ENCODE results near the gene HBP1. TPM values are rescaled to one million over a fixed set of nuclear protein-coding genes. Genes with fewer than 3 reads are reported as not detected.

Gene HBP1
- total and polyA plus RNA-seq, 2 of the 4 experiments (the other 2 are of a cell fraction): 27.1 to 69.9 TPM

DNA sequence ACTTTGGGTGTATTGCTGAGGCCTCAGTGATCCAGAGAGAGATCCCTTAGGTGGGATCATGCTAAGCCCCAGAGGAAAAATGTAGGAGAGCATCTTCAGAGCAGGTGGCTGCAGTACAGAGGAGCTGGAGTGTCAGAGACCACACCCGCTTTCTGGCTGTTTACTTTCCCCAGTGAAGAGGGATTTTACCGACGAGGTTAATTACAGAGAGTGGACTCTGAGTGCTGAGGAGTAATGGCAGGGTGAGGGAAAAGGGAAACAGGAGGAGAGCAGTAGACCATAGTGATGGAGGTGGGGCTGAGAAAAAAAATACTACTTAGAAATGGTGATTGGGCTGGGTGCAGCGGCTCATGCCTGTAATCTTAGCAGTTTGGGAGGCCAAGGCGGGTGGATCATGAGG, 43.3 kb upstream of the HBP1 start:
- POLR2A ChIA-PET (ENCODE audit: unreplicated experiment): no interaction called here
- CTCF ChIA-PET: no interaction called here
- no peak overlapping the region for H3K4me3 ChIP-seq (ENCODE audit: insufficient read depth, low read depth, low read length)
- no peak overlapping the region for H3K23ac ChIP-seq (ENCODE audit: low read depth, low read length)
- dilution Hi-C loops (cut with HindIII; ENCODE audit: low sequenced_read_pairs, unreplicated experiment) (no loop called here), intact Hi-C loops (cut with micrococcal nuclease) (no loop called here), in situ Hi-C loops (cut with MboI; ENCODE audit: low sequenced_read_pairs) (no loop called here)
- H4K20me1 ChIP-seq (ENCODE audit: insufficient read depth, low read length): no peaks in the 10 kb centered on the region
- H3K9me3 ChIP-seq (ENCODE audit: control insufficient read depth, insufficient read depth, low read length): no peaks in the 10 kb centered on the region
- H3K27me3 ChIP-seq (ENCODE audit: control insufficient read depth, insufficient read depth, low read length): no peaks in the 10 kb centered on the region
- H4K8ac ChIP-seq (ENCODE audit: low read depth in 2 of 2, low read length in 2 of 2): no peak overlapping the region
- no peak overlapping the region for H4K5ac ChIP-seq (ENCODE audit: low read depth, low read length)
- no peak overlapping the region for H3K9ac ChIP-seq (ENCODE audit: low read depth, low read length)
- no peak overlapping the region for H3K18ac ChIP-seq (ENCODE audit: low read depth, low read length)
- no peak overlapping the region for H3K14ac ChIP-seq (replicated peaks; ENCODE audit: low read depth, low read length)
- H2AFZ ChIP-seq (replicated peaks; ENCODE audit: low read length, poor library complexity): no peak overlapping the region
- TF ChIP-seq FOS (IDR thresholded peaks at IDR 0.05; ENCODE audit: low read depth, low read length): no peak
- no peak for TF ChIP-seq NFE2L2 (IDR thresholded peaks at IDR 0.05; ENCODE audit: low read depth, low read length)
- no peak for TF ChIP-seq SMC3 (IDR thresholded peaks at IDR 0.05; ENCODE audit: low read depth, low read length)
- TF ChIP-seq MAFK (IDR thresholded peaks at IDR 0.05; ENCODE audit: low read depth, low read length): no peak
- no peak for TF ChIP-seq BHLHE40 (IDR thresholded peaks at IDR 0.05; ENCODE audit: low read depth, low read length)
- no peak for TF ChIP-seq CHD1 (IDR thresholded peaks at IDR 0.05; ENCODE audit: low read depth, low read length)
- TF ChIP-seq MAZ (IDR thresholded peaks at IDR 0.05; ENCODE audit: borderline replicate concordance, low read depth, low read length): no peak
- no peak for TF ChIP-seq MXI1 (IDR thresholded peaks at IDR 0.05; ENCODE audit: borderline replicate concordance, low read depth, low read length)
- no peak for TF ChIP-seq RFX5 (IDR thresholded peaks at IDR 0.05; ENCODE audit: low read depth, low read length)
- TF ChIP-seq CEBPB (IDR thresholded peaks at IDR 0.05; ENCODE audit: low read depth, low read length): no peak
- no peak for TF ChIP-seq POLR2A (IDR thresholded peaks at IDR 0.05; ENCODE audit: low read depth, low read length)
- TF ChIP-seq, protein P1, sequence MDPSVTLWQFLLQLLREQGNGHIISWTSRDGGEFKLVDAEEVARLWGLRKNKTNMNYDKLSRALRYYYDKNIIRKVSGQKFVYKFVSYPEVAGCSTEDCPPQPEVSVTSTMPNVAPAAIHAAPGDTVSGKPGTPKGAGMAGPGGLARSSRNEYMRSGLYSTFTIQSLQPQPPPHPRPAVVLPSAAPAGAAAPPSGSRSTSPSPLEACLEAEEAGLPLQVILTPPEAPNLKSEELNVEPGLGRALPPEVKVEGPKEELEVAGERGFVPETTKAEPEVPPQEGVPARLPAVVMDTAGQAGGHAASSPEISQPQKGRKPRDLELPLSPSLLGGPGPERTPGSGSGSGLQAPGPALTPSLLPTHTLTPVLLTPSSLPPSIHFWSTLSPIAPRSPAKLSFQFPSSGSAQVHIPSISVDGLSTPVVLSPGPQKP (IDR thresholded peaks at IDR 0.05; ENCODE audit: borderline replicate concordance, low read depth, low read length): no peak
- TF ChIP-seq, protein P2, sequence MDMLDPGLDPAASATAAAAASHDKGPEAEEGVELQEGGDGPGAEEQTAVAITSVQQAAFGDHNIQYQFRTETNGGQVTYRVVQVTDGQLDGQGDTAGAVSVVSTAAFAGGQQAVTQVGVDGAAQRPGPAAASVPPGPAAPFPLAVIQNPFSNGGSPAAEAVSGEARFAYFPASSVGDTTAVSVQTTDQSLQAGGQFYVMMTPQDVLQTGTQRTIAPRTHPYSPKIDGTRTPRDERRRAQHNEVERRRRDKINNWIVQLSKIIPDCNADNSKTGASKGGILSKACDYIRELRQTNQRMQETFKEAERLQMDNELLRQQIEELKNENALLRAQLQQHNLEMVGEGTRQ (IDR thresholded peaks at IDR 0.05; ENCODE audit: low read depth, low read length): no peak
- TF ChIP-seq RCOR1 (IDR thresholded peaks at IDR 0.05; ENCODE audit: insufficient replicate concordance, low read length): no peak
- peaks cover 4% of the 10 kb centered on the region; the same call in 1 of the 2 replicates for H3K4me1 ChIP-seq (ENCODE audit: control insufficient read depth, insufficient read depth, low read length)
- no peaks in the 10 kb centered on the region for H3K79me1 ChIP-seq (ENCODE audit: low read depth in 1 of 2, low read length in 2 of 2)
- DNase-seq (no peak), ATAC-seq (ENCODE audit: low read depth) (no peak)
- H2BK120ac ChIP-seq (ENCODE audit: low read depth, low read length): no peak overlapping the region
- no peak overlapping the region for H2AK9ac ChIP-seq (replicated peaks; ENCODE audit: low read depth, low read length, poor library complexity)
- H4K91ac ChIP-seq (ENCODE audit: insufficient read depth, low read depth, low read length): no peak overlapping the region
- H3K9me1 ChIP-seq (ENCODE audit: insufficient read depth, low read length): no peaks in the 10 kb centered on the region
- BruUV-seq (replicated peaks): no TSS peak
- H3K4ac ChIP-seq (ENCODE audit: low read depth, low read length): no peak overlapping the region
- H2AK5ac ChIP-seq (ENCODE audit: low read depth, low read length): no peak overlapping the region
- H2BK20ac ChIP-seq (ENCODE audit: low read depth, low read length): no peak overlapping the region
- no peak overlapping the region for H2BK5ac ChIP-seq (ENCODE audit: low read depth, low read length, poor library complexity, severe bottlenecking)
- H3K27ac ChIP-seq (ENCODE audit: insufficient read depth, low read length): no peak overlapping the region
- H3K56ac ChIP-seq (ENCODE audit: extremely low read depth, insufficient read depth, low read length): no peak overlapping the region
- no peak overlapping the region for H3K4me2 ChIP-seq (ENCODE audit: low read depth, low read length)
- 0 out of 2 replicates have a peak, but pooled peaks cover 2% of the 10 kb centered on the region for H3K36me3 ChIP-seq (ENCODE audit: control insufficient read depth, insufficient read depth, low read length)
- 0 out of 3 replicates have a peak overlapping the region, but pooled peaks have one; percentile 59 for H2BK15ac ChIP-seq (ENCODE audit: low read depth, low read length)
- WGBS, 2 experiments (ENCODE audit: extremely low coverage in 2 of 2, insufficient read length in 1 of 2): 80% methylated on average over 2 of the region's 5 CpGs; no CpG with 5 or more reads in 1 of the 2 experiments

Data from IMR-90 (cell line).